ENCODE results near the gene TEKTIP1.
"Not testable (repeated sequence)": the region's sequence is repeated elsewhere in the genome, so short reads cannot be mapped to it uniquely, and the experiment has no call there.

Gene TEKTIP1

DNA sequence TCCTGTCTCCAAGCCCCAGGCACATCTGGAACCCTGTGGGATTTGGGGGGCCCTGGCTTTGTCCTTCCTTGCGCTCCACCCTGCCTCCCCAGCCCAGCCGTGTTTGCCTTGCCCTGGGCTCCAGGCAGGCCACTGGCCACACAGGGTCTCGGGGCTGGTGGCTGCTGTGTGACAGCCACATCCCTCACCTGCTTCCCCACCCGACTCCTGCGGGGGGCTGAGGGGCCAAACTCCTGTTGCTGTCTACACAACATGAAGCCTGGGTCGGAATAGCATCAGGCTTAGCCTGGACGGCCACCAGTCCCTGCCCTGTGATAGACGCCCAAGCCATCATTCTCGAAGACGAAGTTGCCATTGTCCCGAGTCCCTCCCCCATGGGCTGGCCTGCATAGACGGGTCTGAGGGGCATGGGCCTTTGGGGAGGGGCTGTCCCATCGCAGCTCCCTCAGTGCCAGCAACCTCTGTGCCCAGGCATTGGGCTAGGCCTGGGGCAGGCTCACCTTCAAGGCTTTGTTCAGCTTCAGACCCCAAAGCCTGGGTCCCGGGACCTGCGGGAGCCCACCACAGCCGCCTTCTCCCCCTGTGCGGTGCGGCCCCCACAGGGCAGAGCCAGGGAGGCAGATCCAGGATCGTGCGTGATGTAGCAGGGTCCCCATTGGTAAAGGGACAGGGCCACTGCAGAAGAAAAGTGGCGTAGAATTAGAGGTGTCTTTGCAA, 15.5 kb upstream of the TEKTIP1 start:
- DNase-seq (ENCODE audit: low spot score): no peak

DNA sequence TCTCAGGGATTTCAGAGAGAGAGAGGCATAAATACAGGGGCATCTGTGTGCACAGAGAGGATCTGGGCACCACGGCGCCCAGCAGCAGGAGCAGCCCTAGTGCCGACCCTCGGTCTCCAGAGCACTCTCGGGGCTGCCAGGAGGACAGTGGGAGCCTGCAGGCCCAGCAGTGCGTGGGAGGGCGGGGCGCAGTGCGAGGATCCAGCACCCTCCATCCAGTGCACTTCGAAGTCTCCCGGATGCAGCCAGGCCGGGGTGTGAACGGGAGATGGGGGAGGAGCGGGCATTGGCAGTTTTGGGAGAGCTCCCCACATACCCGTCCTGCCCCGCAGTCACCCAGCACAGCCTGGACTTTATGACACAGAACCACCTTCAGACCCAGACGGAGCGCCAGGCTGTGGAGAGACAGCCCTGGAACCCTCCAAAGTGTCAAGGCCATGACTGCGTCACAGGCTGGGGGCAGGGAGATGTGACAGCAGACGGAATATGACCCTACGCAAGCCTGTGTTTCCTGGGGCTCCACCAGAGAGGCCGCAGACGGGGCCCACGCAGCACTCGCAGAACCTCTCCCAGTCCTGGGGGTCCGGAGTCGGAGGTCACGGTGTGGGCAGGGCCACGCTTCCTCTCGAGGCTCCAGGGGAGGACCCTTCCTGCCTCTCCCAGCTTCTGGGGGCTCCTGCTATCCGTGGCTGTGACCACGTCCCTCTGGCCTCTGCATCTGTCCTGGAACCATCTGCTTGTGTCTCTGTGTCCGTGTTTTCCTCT, 14.7 kb upstream of the TEKTIP1 start:
- DNase-seq (ENCODE audit: low spot score): no peak

DNA sequence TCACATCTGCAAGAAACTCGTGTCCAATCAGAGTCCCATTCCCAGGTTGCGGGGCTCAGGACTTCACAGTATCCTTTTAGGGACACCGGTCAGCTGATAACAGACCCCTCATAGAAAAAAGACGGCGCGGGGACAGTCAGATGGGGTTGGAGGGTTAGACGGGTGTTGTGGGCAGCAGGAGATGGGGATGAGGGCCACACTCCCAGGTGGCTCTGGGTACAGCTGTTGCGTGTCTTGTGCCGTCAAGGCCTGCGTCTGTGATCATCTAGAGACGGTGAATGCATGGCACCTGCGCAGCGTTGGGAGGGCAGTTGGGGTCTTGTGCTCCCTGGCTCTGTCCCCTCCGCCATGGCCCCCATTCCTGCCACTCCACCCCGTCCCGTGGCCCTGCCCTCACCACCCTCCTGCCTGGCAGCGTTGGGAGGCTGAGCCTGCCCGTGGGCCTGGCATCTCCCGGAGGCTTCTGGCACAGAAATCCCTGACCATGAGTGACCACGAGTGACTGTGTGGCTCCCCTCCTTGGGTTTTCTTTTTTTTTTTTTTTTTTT, 14.0 kb upstream of the TEKTIP1 start:
- no peak for DNase-seq (ENCODE audit: low spot score)

GRCh38 chr19:3526507-3527237, 12.3 kb upstream of the TEKTIP1 start:
- DNase-seq (ENCODE audit: low spot score): no peak

GRCh38 chr19:3527238-3527910, 11.6 kb upstream of the TEKTIP1 start:
- no peak for DNase-seq (ENCODE audit: low spot score)

GRCh38 chr19:3528080-3528479, 10.9 kb upstream of the TEKTIP1 start:
- DNase-seq (ENCODE audit: low spot score): no peak

- DNase-seq (ENCODE audit: low spot score): no peak
Measured at GRCh38 chr19:3528539-3529211, 10.3 kb upstream of the TEKTIP1 start.

GRCh38 chr19:3529299-3529698, 9.7 kb upstream of the TEKTIP1 start:
- not testable (repeated sequence) for DNase-seq (ENCODE audit: low spot score)

DNA sequence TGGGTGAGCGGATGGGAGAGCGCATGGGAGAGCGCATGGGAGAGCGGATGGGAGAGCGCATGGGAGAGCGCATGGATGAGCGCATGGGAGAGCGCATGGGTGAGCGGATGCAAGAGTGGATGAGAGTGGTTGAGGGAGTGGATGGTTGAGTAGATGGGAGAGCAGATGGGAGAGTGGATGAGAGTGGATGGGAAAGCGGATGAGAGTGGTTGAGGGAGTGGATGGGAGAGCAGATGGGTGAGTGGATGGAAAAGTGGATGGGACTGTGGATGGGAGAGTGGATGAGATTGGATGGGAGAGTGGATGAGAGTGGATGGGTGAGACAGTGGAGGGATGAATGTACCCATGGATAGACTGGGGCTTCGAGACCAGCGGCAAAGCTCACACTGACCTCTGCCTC, 8.6 kb upstream of the TEKTIP1 start:
- no peak for DNase-seq (ENCODE audit: low spot score)

GRCh38 chr19:3531716-3532115, 7.3 kb upstream of the TEKTIP1 start:
- DNase-seq (ENCODE audit: low spot score): no peak

DNA sequence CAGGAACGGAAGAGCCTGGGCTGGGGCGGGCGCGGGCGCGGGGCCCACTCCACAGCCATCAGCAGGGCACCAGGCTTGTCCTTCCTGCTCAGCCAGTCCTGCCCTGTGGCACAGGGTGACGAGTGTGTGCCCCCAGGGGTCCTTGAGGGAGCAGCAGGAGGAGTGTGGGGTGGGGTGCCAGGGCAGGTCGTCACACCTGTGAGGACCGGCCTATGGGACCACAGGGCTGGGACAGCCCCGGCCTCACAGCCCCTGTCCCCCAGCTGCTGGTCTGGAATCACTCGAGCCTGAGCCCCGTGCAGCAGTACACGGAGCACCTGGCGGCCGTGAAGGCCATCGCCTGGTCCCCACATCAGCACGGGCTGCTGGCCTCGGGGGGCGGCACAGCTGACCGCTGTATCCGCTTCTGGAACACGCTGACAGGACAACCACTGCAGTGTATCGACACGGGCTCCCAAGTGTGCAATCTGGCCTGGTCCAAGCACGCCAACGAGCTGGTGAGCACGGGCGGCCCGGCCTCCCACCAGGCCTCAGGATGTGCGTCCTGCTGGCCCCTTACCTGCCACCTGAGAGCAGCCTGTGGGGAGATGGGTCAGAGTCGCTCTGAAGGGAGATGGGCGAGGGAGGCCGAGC, 6.7 kb upstream of the TEKTIP1 start:
- no peak for DNase-seq (ENCODE audit: low spot score)

DNA sequence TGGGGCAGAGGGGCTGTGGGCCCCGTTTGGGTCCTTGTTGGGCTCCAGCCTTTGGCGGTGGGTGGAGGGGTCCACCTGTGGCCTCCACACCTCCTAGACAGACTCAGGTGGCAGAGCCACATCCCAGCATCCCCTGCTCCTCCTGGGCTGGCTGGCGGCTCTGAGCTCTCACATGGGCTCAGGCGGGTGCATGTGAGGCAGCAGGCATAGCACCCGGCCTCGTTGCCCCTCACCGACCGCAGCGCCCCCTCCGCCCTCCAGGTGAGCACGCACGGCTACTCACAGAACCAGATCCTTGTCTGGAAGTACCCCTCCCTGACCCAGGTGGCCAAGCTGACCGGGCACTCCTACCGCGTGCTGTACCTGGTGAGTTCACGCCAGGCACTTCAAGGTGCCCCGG, 5.9 kb upstream of the TEKTIP1 start:
- DNase-seq (ENCODE audit: low spot score): no peak

DNA sequence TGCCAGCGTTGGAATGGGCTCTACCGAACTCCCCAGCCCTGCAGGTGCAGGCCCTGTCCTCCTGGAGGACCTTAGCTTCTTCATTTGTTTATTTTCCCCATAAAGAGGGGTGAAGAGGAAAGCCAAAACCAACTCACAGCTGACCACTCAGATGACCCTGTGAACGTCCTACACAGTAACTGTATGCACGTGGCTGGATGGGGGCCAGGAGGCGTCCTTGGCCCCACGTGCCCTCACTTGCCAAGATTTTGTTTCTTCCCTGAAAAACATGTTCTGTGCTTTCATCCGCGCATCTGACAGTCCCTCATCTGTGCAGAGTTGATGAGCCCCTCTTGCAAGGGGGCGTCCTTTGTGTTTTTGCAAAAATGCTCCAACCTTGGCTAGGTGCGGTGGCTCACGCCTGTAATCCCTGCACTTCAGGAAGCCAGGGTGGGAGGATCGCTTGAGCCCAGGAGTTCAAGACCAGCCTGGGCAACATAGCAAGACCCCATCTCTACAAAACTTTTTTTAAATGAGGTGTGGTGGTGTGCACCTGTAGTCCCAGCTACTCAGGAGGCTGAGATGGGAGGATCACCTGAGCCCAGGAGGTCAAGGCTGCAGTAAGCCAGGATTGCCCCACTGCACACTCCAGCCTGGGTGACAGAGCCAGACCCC, 5.3 kb upstream of the TEKTIP1 start:
- DNase-seq (ENCODE audit: low spot score): no peak

- no peak for DNase-seq (ENCODE audit: low spot score)
Measured at GRCh38 chr19:3534375-3535234, 4.4 kb upstream of the TEKTIP1 start.

GRCh38 chr19:3535235-3535535, 3.8 kb upstream of the TEKTIP1 start:
- DNase-seq (ENCODE audit: low spot score): no peak

GRCh38 chr19:3535563-3535965, 3.4 kb upstream of the TEKTIP1 start:
- DNase-seq (ENCODE audit: low spot score): no peak

DNA sequence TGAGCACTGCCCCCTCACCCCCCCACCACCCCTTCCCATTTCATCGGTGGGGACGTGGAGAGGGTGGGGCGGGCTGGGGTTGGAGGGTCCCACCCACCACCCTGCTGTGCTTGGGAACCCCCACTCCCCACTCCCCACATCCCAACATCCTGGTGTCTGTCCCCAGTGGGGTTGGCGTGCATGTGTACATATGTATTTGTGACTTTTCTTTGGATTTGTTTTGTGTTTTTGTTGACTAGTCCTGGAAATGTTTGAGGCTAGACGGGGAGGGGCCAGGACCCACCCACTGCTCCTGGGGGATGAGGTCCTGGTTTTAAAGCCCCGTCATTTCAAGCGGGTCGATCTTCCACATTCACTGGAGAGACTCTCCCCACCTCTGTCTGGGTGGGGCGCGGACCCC, 3.0 kb upstream of the TEKTIP1 start:
- no peak for DNase-seq (ENCODE audit: low spot score)

DNA sequence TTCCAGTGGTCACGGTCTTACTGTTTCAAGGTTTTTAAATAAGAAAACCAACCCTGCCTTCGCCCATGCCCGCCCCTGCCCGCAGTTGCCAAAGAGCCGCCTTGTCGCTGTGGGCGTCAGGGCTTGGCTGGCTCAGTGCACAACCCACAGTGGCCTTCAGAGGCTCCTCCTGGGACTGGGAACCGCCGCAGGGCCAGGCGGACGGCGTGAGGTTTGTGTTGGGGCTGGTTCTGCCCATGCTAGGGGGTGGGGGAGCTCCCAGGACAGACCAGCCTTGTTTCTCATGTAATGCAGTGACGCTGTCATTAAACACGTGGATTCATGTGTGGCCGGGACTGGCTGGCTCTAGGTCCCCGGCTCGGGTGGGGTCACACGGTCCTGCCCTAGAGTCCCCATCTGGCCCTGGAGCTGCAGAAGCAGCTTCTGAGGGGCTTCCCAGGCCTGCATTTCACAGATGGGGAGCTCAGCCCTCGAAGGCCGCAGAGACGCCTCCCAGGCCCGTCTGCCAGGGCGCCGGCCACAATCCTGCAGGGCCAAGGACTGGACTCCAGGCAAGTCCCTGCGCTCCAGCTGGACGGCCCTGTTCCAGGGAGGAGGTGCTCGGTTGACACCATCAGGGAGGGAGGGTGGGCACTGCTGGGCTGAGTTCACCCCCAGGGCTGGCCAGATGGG, 2.4 kb upstream of the TEKTIP1 start:
- peak; percentile 86 for DNase-seq (ENCODE audit: low spot score)

DNA sequence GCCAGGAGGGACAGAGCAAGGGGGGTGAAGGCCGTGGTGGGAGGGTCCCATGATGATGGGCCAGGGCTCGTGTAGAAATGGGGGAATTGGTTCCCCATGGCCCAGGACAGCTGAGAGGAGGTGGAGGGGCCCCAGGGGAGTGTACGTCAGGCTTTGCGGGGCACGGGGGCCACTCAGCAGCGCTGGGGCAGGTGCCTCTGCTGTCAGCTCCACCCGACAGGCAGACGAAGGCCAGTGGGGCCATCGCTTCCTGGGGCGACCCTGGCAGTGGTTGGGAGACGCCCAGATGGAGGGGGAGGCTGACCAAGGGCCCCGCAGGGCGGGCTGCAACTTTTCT, 1.9 kb upstream of the TEKTIP1 start:
- no peak for DNase-seq (ENCODE audit: low spot score)

Data from pons (tissue), 1 donor.